Spleen (tissue), 11 donors: Measurements from ENCODE around the gene UBE2V1. TPM values are rescaled to one million over a fixed set of nuclear protein-coding genes. Genes with fewer than 3 reads are reported as not detected.
A peak's percentile ranks its signal among the peaks of the same experiment; 100 is the strongest.

Source experiments
- DNase-seq: peaks from one replicate; pipeline ENCODE4 v3.0.0-alpha.2; 2020
- H3K27ac ChIP-seq, 8 donors: fragments of 200-600 bp; sonication (generic) in 7 of 8; 1 replicate in 4 of 8; 2 replicates in 4 of 8; pipeline versions ENCODE4 v1.5.0 to v1.8.0; 2016 to 2021; ENCODE audit warnings: inconsistent platforms in 4 of 8, mild to moderate bottlenecking in 4 of 8, moderate library complexity in 1 of 8
- H3K27me3 ChIP-seq, 7 donors: fragments of 200-600 bp; sonication (generic) in 6 of 7; replicated peaks in 1 of 7; 1 replicate in 4 of 7; 2 replicates in 3 of 7; pipeline versions ENCODE4 v1.5.0 to v1.8.0; 2016 to 2021; ENCODE audit warnings: inconsistent platforms in 3 of 7, mild to moderate bottlenecking in 1 of 7
- H3K36me3 ChIP-seq, 6 donors: fragments of 200-600 bp; sonication (generic) in 5 of 6; 1 replicate in 4 of 6; 2 replicates in 2 of 6; pipeline versions ENCODE4 v1.5.0 to v1.8.0; 2016 to 2021; ENCODE audit warnings: inconsistent platforms in 2 of 6
- H3K4me1 ChIP-seq, 6 donors: fragments of 200-600 bp; sonication (generic) in 5 of 6; 1 replicate in 3 of 6; 2 replicates in 3 of 6; pipeline versions ENCODE4 v1.5.0 to v1.8.0; 2016 to 2021; ENCODE audit warnings: inconsistent platforms in 3 of 6
- H3K4me3 ChIP-seq, 8 donors: fragments of 200-600 bp; sonication (generic) in 7 of 8; 1 replicate in 4 of 8; 2 replicates in 4 of 8; pipeline versions ENCODE4 v1.5.0 to v1.8.0; 2016 to 2021; ENCODE audit warnings: inconsistent platforms in 4 of 8, mild to moderate bottlenecking in 4 of 8, moderate library complexity in 2 of 8
- H3K9me3 ChIP-seq, 8 donors: fragments of 200-600 bp; sonication (generic) in 7 of 8; 1 replicate in 4 of 8; 2 replicates in 4 of 8; pipeline versions ENCODE4 v1.5.0 to v1.8.0; 2016 to 2021; ENCODE audit warnings: inconsistent platforms in 4 of 8
- POLR2A ChIP-seq, 3 donors: fragments of 450-650 bp; IDR thresholded peaks; one replicate each; pipeline ENCODE4 v1.5.1; 2017; ENCODE audit warnings: antibody characterized with exemption in 3 of 3, mild to moderate bottlenecking in 1 of 3
- POLR2AphosphoS5 ChIP-seq, 3 donors: sonication (generic); formaldehyde crosslinking; IDR thresholded peaks; one replicate each; pipeline ENCODE4 v1.5.1; 2017; ENCODE audit warnings: antibody characterized with exemption in 3 of 3
- WGBS, 5 donors: extraction: QIAGEN DNeasy Blood & Tissue Kit in 3 of 5; methylation state at CpG; one replicate each; pipeline versions ENCODE4 v1.1.5 to v1.1.7; 2013 to 2018; 5-methylcytosine and 5-hydroxymethylcytosine counted together
- intact Hi-C: fragments of 100-400 bp; cut with DNase I; formaldehyde crosslinking; loops from one replicate; pipeline ENCODE4 v1.15.0; 2023; ENCODE audit warnings: low total_unique reads
- polyA plus RNA-seq, 3 donors: library from polyadenylated mRNA; stranded (reverse); fragments of 200-250 nt; gene quantifications; one replicate each; pipeline ENCODE4 v1.2.1, GENCODE V29; 2013
- total RNA-seq, 7 donors: library from RNA; depleted of rRNA in 3 of 7; stranded (reverse); fragments of >200 nt in 3 of 7; fragmentation: NEBNext Ultra II Directional in 4 of 7; extraction: Animal tissue kit (Norgen Biotek cat#: 25700) in 4 of 7; gene quantifications; one replicate each; pipeline versions ENCODE4 v1.1.0 to v1.2.1, GENCODE V29; 2016 to 2021
- TF ChIP-seq, protein P1 (sequence below), 11 experiments: fragments of 200-600 bp in 7 of 11; fragments of 450-650 bp in 4 of 11; sonication (generic) in 4 of 11; IDR thresholded peaks in 8 of 11; conservative IDR thresholded peaks in 3 of 11; 1 replicate in 7 of 11; 2 replicates in 4 of 11; pipeline versions ENCODE4 v1.4.0 to v1.8.0; 2016 to 2021; ENCODE audit warnings: antibody characterized with exemption in 11 of 11, inconsistent platforms in 4 of 11, mild to moderate bottlenecking in 1 of 11
- donor health status: healthy with polysubstance abuse.
- donor health status: DM: no; HTN: no; CAD: no; lungs with moderate emphysema.
- donor health status: DM: no; HTN: no; CAD: no.
- donor health status: Bipolar disorder and iron deficiency.
- donor health status: healthy.
- donor health status: DM: no; HTN: no; CAD: no.
- donor health status: DM: yes; HTN: yes; CAD: no.

The UBE2V1 gene
- total and polyA plus RNA-seq, 10 donors = 62.3 to 140 (median 122) TPM

- no peaks in the 10 kb centered on the region for H3K9me3 ChIP-seq
- no peak overlapping the region for H3K4me3 ChIP-seq
- intact Hi-C loops = no loop called here
- H3K4me1 ChIP-seq = peaks cover 5 to 53% (median 30%) of the 10 kb centered on the region in 6 donors
- no peaks in the 10 kb centered on the region for H3K27me3 ChIP-seq
- peak overlapping the region in 5 of 8 donors; percentile 10 to 62 (median 59) for H3K27ac ChIP-seq
- WGBS, 5 donors = 69 to 78% (median 75%) methylated on average over 15 to 19 of the region's 19 CpGs
- no peaks in the 10 kb centered on the region for H3K36me3 ChIP-seq
- no peak for DNase-seq
- TF ChIP-seq, protein P1, sequence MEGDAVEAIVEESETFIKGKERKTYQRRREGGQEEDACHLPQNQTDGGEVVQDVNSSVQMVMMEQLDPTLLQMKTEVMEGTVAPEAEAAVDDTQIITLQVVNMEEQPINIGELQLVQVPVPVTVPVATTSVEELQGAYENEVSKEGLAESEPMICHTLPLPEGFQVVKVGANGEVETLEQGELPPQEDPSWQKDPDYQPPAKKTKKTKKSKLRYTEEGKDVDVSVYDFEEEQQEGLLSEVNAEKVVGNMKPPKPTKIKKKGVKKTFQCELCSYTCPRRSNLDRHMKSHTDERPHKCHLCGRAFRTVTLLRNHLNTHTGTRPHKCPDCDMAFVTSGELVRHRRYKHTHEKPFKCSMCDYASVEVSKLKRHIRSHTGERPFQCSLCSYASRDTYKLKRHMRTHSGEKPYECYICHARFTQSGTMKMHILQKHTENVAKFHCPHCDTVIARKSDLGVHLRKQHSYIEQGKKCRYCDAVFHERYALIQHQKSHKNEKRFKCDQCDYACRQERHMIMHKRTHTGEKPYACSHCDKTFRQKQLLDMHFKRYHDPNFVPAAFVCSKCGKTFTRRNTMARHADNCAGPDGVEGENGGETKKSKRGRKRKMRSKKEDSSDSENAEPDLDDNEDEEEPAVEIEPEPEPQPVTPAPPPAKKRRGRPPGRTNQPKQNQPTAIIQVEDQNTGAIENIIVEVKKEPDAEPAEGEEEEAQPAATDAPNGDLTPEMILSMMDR (IDR thresholded peaks at IDR 0.05 in 8 of 11, conservative IDR thresholded peaks at IDR 0.05 in 3 of 11) = no peak
- no peak for TF ChIP-seq POLR2A (IDR thresholded peaks at IDR 0.05)
- no peak for TF ChIP-seq POLR2AphosphoS5 (IDR thresholded peaks at IDR 0.05)
These were observed 59.4 kb downstream of the UBE2V1 start for GRCh38 chr20:50053362-50054230.

DNA sequence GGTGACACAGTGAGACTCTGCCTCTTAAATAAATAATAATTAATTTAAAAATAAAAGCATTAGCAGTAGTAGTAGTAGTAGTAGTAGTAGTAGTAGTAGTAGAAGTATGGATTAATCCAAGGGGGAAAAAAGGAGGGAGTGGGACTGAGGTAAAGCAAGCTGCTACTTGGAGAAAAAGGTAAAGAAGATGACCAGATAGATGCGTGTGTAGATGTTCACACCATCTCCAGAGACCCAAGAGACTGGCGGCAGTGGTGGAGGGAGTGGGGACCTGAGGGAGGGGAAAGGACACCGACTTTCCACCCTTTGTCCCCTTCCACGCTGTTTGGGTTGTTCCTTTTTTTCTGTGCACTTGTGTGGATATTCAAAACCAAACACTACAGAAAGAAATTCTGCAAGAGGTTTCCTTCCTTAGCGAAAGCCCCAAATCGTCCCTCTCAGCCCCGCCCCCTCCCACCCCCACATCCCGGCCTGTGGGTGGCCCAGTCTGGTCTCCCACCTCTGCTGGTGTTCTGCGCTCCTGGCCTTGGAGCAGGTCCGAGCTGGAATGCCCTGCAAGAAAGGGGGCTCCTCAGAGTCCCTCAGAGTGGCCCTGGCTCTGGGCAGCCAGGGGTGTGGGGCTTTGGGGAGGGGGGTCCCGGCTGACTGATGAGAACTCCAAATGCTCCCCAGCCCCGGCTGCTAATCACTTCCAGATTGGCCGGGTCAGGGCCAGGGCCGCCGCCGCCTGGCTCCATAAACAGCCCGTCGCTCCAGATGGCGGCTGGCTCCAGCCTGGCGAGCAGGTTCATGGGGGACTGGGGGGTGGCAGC is 60.2 kb downstream of the UBE2V1 start:
- H3K27ac ChIP-seq = peak overlapping the region in 5 of 8 donors; percentile 10 to 62 (median 59)
- no peaks in the 10 kb centered on the region for H3K36me3 ChIP-seq
- no peaks in the 10 kb centered on the region for H3K27me3 ChIP-seq
- TF ChIP-seq POLR2AphosphoS5 (IDR thresholded peaks at IDR 0.05) (peak in 2 of 3 donors; percentile 41 to 56), POLR2A (IDR thresholded peaks at IDR 0.05) (no peak)
- WGBS, 5 donors = 13 to 43% (median 33%) methylated on average over 9 to 20 of the region's 20 CpGs
- H3K4me1 ChIP-seq = peaks cover 13 to 59% (median 37%) of the 10 kb centered on the region in 6 donors
- H3K9me3 ChIP-seq = no peaks in the 10 kb centered on the region
- intact Hi-C loops = no loop called here
- no peak for DNase-seq
- H3K4me3 ChIP-seq = no peak overlapping the region

DNA sequence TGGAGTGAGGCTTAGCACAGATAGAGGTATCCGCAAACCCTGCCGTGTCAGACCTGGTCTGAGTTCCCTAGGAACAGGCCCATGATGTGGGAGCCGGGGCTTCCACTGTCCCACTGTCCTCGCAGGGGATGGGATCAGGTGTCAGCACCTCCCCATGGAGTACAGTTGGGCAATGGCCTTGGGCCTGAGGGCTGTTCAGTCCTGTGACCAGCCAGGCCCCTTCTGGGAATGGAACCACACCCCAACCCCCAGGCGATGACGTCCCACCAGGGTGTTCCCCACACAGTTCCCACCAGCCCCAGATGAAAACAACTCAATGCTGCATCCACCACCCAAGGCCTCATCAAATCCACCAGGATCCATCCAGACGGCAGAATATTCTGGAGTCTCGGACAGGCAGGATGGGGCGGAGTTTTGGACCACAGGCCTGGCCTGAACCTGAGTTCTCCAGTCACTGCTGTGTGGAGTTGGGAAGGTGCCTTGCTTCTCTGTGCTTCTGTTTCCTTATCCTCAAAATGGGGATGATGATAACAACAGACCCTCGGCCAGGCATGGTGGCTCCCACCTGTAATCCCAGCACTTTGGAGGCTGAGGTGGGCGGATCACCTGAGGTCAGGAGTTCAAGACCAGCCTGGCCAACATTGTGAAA is 62.2 kb downstream of the UBE2V1 start:
- WGBS, 5 donors = 82 to 92% (median 86%) methylated on average over 9 to 11 of the region's 11 CpGs
- no peaks in the 10 kb centered on the region for H3K36me3 ChIP-seq
- H3K4me1 ChIP-seq = peaks cover 27 to 79% (median 55%) of the 10 kb centered on the region in 6 donors
- no peaks in the 10 kb centered on the region for H3K27me3 ChIP-seq
- peak overlapping the region in 3 of 8 donors; percentile 5 to 84 (median 37) for H3K27ac ChIP-seq
- no peak for TF ChIP-seq POLR2AphosphoS5 (IDR thresholded peaks at IDR 0.05)
- TF ChIP-seq, protein P1 (IDR thresholded peaks at IDR 0.05 in 8 of 11, conservative IDR thresholded peaks at IDR 0.05 in 3 of 11) = no peak
- TF ChIP-seq POLR2A (IDR thresholded peaks at IDR 0.05) = no peak
- no peak overlapping the region for H3K4me3 ChIP-seq
- H3K9me3 ChIP-seq = no peaks in the 10 kb centered on the region
- intact Hi-C loops = no loop called here
- DNase-seq = no peak

DNA sequence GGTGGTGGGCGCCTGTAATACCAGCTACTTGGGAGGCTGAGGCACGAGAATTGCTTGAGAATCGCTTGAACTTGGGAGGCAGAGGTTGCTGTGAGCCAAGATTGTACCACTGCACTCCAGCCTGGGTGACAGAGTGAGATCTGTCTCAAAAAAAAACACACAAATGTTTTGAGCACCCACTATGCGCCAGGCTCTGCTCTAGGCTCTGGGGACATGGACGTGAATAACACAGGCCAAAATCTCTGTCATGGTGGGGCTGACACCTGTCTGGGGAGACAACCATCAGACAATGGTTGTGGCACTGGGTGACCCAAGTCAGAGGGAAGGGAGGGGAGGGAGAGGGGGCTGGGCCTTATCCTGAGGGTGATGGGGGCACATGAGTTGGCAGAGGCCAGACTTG is 62.7 kb downstream of the UBE2V1 start:
- 92 to 97% (median 96%) methylated on average over 5 of the region's 5 CpGs for WGBS, 5 donors
- TF ChIP-seq, protein P1 (IDR thresholded peaks at IDR 0.05 in 8 of 11, conservative IDR thresholded peaks at IDR 0.05 in 3 of 11) = no peak
- TF ChIP-seq POLR2AphosphoS5 (IDR thresholded peaks at IDR 0.05) (no peak), POLR2A (IDR thresholded peaks at IDR 0.05) (no peak)

More for the DNA sequence above, 62.7 kb downstream of the UBE2V1 start:
- Histone ChIP-seq H3K4me3 (no peak overlapping the region), H3K27ac (peak overlapping the region in 3 of 8 donors; percentile 5 to 84 (median 37)), H3K4me1 (peaks cover 27 to 78% (median 55%) of the 10 kb centered on the region in 6 donors), H3K9me3 (no peaks in the 10 kb centered on the region), H3K36me3 (no peaks in the 10 kb centered on the region), H3K27me3 (no peaks in the 10 kb centered on the region)
- DNase-seq = no peak
- intact Hi-C loops = no loop called here
